ENCODE data around the gene ANKMY1.

ANKMY1 gene

DNA sequence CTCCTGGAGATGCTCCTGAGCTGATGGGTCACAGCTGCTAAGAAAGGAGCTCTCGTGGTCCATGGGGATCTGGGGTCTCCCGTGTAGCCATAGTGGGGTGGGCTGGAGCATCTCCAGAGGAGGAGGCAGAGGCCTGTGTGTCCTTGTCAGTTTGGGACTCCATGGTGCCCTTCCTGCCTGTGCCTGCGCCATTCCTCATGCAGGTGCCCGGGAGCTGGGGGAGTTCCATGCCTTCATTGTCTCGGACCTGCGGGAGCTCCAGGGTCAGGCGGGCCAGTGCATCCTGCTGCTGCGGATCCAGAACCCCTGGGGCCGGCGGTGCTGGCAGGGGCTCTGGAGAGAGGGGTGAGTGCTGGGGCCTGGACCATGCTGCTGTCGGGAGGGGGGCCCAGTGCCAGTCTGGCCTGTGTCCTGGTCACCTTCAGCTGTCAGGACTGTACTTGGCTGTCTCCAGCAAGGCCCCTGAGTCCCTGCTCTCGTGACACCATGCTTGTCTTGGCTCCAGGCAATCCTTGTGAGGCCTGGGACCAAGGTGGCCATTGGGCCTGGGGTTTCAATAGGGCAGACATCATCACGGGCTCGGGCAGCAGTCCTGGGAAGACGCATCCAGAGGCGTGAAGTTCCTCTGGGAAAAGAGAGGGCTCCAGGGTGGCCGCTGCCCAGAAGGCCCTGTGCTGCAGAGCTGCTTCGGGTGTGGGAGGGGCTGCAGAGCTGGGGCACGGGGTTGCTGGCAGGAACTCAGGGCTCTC lies 36.1 kb upstream of the ANKMY1 start:
- no peak for DNase-seq (ENCODE audit: low read depth)
- no peak overlapping the region for H3K4me3 ChIP-seq (ENCODE audit: low read depth, low read length)
- TF ChIP-seq, protein P1, sequence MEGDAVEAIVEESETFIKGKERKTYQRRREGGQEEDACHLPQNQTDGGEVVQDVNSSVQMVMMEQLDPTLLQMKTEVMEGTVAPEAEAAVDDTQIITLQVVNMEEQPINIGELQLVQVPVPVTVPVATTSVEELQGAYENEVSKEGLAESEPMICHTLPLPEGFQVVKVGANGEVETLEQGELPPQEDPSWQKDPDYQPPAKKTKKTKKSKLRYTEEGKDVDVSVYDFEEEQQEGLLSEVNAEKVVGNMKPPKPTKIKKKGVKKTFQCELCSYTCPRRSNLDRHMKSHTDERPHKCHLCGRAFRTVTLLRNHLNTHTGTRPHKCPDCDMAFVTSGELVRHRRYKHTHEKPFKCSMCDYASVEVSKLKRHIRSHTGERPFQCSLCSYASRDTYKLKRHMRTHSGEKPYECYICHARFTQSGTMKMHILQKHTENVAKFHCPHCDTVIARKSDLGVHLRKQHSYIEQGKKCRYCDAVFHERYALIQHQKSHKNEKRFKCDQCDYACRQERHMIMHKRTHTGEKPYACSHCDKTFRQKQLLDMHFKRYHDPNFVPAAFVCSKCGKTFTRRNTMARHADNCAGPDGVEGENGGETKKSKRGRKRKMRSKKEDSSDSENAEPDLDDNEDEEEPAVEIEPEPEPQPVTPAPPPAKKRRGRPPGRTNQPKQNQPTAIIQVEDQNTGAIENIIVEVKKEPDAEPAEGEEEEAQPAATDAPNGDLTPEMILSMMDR (IDR thresholded peaks at IDR 0.05; ENCODE audit: low read depth, low read length, missing control alignments) = no peak

DNA sequence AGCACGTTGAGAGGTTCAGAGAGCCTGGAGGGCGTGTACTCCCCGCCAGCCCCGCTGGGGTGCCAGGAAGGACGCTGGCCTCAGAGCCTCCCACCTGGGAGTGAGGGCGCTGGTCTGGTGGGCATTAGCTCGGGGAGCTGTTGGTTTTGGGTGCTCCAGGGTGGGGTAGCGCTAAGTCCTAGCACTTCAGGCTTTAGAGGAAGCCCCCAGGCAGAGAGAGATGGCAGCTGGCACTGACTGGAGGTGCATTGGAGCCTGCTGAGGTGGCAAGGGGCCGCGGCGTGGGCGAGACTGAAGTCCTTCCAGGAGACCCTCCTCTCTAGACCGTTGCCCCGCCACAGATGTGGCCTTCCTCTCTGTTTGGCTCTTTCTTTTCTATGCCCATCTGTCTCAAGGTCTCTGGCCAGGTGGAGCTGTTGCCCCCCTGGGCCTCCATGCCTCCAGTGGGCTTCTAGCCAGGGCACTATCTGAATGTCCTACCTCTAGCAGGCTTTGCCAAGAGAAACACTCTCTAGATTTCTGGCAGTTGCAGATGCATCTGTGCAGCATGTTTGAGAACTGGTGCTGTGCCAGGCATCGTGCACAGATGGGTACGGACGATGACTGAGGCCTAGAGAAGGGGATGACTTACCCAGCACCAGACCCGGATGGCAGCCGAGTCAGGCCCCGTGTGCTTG lies 35.4 kb upstream of the ANKMY1 start:
- no peak for DNase-seq (ENCODE audit: low read depth)
- H3K4me3 ChIP-seq (ENCODE audit: low read depth, low read length) = no peak overlapping the region
- TF ChIP-seq, protein P1 (IDR thresholded peaks at IDR 0.05; ENCODE audit: low read depth, low read length, missing control alignments) = no peak

DNA sequence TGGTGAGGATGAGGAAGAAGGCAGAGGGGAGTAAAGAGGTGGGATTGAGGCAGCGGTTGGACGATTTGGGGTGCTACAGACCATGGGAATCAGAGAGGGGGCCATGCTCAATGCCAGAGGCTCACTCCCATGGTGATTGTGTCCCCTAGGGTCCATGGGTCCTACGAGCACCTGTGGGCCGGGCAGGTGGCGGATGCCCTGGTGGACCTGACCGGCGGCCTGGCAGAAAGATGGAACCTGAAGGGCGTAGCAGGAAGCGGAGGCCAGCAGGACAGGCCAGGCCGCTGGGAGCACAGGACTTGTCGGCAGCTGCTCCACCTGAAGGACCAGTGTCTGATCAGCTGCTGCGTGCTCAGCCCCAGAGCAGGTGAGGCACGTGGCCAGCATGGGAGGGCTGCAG lies 34.0 kb upstream of the ANKMY1 start:
- H3K4me3 ChIP-seq (ENCODE audit: low read depth, low read length) = no peak overlapping the region
- DNase-seq (ENCODE audit: low read depth) = no peak
- TF ChIP-seq, protein P1 (IDR thresholded peaks at IDR 0.05; ENCODE audit: low read depth, low read length, missing control alignments) = no peak

DNA sequence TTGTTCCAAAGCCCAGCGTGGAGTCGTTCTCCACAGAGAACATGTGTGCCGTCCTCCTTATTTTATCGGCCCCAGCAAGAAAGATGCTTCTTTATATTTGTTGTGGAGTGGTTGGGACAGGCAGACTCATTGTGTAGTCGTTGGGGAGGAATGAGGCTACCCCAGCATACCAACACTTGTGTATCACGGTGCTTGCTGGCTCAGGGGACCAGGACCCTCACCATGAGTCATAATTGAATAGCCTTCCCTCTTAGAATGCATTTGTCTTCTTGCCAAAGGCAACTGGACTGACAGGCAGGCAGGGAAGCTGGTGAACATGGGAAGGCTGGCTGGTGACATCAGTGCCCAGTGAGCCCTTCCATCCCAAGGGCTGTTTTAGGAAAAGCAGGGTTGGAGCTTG lies 33.4 kb upstream of the ANKMY1 start:
- TF ChIP-seq, protein P1 (IDR thresholded peaks at IDR 0.05; ENCODE audit: low read depth, low read length, missing control alignments) = no peak
- no peak for DNase-seq (ENCODE audit: low read depth)

DNA sequence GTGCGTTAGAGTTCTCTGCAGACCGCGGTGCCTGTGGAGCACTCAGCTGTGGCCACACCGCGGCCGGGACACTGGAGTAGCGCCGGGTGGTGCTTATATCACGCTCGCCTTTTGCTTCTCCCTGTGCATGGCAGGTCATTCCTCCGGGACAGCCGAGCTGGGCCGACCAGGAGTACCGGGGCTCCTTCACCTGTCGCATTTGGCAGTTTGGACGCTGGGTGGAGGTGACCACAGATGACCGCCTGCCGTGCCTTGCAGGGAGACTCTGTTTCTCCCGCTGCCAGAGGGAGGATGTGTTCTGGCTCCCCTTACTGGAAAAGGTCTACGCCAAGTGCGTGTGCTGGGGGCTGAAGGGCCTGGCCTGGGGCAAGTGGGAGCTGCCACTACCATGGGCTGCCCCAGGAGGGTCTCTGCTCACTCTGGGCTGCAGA lies 32.9 kb upstream of the ANKMY1 start:
- no peak for DNase-seq (ENCODE audit: low read depth)
- TF ChIP-seq, protein P1 (IDR thresholded peaks at IDR 0.05; ENCODE audit: low read depth, low read length, missing control alignments) = no peak
- no peak overlapping the region for H3K4me3 ChIP-seq (ENCODE audit: low read depth, low read length)

More for the DNA sequence above, 33.4 kb upstream of the ANKMY1 start:
- H3K4me3 ChIP-seq (ENCODE audit: low read depth, low read length) = no peak overlapping the region

DNA sequence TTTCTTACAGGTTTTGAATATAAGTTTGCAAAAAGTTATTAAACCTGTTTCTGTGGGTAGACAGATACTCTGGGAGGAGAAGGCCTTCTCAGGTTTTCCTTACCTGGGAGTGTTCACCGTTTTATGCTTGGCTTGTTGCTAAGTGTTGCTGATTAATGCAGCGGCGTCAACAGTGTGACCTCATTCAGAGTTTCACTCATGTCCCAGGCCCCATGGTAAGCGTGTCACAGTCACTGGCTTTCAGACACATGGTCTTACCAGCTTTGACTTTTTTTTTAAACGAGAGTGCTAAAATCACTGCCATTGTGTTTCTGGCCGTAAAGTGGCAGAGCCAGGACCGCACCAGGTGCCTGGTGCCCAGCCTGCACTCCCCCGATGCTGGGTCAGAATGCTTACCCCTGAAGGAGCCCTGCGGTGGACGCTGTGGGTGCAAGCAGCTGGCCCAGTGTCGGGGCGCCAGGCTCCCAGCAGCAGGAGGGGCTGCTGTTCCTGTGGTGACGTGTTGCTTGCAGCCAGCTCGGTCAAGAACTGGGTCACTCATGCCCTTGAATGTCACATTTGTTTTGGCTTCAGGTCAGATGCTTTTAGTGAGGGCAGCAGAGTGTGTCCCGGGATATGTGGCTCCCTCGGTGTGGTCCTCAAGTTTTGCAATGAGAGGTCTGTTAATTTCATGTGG lies 32.2 kb upstream of the ANKMY1 start:
- TF ChIP-seq, protein P1 (IDR thresholded peaks at IDR 0.05; ENCODE audit: low read depth, low read length, missing control alignments) = no peak
- H3K4me3 ChIP-seq (ENCODE audit: low read depth, low read length) = no peak overlapping the region
- no peak for DNase-seq (ENCODE audit: low read depth)

All from GM12864 (cell line).